ENCODE data around the gene GRIN1. TPM values are rescaled to one million over a fixed set of nuclear protein-coding genes. Genes with fewer than 3 reads are reported as not detected.
A peak's percentile ranks its signal among the peaks of the same experiment; 100 is the strongest.

The GRIN1 gene
- total RNA-seq, 1 experiment from 2014 or later: not detected

DNA sequence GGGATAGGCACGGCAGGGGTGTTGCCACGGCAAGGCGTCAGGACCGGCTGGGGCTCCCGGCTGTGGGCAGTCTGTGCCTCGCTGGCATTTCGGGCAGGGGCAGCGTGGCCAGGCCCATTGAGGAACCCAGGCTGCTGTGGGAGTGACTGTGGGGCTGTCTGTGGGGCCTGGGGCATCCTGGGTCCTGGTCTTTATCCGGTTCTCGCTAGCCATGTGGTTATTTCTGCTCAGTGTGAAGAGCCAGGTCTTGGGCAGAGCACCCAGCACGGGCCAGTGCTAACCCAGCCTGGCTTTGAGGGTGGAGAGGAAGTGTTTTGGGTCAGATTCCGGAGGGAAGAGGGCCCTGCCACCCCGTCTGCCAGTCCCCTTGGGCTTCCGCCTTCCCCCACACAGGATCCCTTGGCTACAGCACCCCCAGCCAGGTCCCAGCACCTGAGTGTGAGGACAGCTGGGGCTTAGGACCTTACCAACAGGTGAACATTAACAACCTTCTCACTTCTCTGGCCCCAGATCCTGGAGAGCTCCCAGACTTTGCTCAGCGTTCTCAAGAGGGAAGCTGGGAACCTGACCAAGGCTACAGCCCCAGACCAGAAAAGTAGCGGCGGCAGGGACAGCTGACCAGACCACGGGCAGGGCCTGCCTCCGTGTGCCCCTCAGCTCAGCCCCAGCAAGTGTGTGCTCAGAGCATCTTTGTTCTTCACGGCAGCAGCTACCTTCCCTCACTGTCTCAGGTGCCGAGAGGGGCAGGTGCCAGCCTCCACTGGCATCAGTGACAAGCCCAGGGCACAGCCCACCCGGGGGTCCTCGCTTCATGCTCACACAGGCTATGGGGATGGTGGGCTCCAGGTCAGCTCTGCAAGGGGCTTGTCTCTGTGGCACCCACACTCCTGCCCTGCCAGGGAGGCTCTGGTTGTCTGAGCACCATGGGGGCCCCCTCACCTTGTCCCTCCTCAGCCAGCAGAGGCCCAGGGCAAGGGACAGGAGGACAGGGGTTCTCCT, 50.6 kb downstream of the GRIN1 start:
- DNase-seq (ENCODE audit: low read depth): no peak

DNA sequence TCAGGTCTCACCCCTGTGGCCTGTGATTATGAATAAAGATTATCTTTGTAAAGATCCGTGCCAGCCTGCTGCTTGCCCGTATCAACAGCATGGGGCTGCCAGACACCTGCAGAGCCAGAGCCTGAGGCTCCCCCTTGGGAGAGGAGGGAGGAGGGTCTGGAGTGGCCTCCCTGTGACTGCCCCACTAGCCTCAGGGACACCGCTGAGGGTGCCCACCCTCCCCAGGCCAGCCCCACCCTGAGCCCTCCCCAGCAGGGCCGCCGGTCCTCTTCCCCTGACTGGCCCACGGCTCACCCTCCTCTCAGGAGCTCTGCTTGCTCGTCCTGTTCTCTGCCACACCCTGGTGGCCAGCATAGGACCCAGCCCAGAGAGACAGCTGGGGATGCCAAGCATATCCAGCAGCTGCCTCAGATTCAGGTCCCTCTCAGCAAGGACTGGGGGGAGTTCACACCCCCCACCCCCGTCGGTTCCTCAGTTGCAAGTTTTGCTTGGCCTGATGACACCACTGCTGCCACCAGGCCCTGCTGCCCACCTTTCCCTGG, 51.4 kb downstream of the GRIN1 start:
- no peak for DNase-seq (ENCODE audit: low read depth)

DNA sequence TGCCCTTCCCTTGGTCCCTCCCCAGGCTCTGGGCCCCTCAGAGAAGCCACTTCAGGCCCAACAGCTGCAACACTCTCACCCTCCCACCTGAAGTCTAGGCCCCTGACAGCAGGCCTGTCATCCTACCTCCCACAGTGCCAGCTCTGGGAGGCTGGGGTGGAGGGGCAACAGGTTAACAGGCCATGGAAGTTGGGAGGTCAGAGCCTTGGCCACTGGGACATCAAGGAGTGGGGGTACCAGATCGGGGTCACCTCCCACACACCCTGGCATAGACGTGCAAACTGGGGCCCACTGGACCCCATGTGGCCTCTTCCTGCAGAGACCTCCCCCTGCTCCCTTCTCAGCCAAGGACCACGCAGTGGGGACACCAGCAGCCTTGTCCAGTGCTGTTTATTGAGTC, 52.3 kb downstream of the GRIN1 start:
- no peak for DNase-seq (ENCODE audit: low read depth)

DNA sequence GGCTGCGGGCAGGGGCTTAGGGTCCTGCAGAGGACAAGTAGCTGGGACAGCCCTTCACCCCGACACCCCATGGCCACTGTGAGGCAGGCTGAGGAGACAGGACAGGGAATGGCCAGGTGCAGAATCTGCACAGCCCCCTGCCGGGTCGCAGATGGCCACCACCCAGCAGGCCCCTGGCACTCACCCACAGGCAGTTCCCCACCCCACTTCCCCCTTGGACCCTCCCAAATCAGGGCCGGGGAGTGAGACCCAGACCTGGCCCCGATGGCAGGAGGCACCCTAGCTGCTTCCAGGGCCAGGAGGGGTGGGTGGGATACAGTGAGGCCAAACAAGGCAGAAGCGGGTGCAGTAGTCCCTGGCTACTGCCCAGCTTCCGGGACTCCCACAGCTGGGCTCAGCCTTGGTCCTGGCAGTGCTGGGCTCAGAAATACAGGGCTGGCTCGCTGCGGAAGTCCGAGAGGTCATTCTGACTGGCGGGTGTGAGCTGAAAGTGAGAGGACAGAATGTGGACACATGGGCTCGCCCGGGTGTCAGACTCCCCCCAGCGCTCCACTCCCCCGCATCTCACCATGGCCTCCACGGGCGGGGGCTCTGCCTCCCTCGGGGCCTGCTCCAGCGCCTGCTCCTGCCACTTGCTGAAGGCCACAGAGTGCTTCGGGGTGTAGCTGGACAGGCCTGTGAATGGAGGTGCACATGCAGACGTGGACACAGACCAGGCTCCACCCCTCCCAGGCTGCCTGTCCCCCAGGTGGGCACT, 52.9 kb downstream of the GRIN1 start:
- no peak for DNase-seq (ENCODE audit: low read depth)

DNA sequence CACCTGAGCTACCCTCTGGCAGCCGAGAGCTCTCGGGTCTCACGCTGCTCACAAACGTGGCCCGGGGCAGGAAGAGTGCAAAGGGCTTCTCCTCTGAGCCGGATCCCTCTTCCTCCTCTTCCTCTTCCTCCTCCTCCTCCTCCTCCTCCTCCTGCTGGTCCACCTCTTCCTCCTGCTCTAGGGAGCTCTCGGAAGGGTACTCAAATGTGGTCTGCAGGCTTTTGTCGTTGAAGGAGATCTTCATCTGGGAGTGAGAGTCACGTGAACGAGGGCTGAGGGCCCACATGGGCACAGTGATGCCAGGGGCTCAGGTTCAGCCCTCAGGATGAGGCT, 53.5 kb downstream of the GRIN1 start:
- no peak for DNase-seq (ENCODE audit: low read depth)

DNA sequence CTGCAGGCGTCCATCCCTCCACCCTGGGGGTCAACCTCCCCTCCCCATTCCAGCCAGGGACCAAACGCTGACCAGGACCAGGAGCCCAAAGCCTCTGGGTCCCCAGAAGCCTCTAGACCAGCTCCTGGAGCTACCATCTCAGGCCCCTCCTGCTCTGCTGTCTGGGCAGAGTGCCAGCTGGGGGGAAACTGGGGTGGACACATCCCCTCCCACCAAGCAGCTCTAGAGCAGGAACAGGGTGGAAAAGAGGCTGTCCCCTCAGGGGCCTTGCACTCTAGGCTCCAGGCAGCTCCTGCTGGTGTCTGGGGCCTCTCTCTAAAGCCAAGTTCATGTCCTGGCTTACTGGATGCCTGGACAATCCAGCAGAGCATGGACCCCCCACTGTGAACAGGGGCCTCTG, 53.9 kb downstream of the GRIN1 start:
- DNase-seq (ENCODE audit: low read depth): no peak

DNA sequence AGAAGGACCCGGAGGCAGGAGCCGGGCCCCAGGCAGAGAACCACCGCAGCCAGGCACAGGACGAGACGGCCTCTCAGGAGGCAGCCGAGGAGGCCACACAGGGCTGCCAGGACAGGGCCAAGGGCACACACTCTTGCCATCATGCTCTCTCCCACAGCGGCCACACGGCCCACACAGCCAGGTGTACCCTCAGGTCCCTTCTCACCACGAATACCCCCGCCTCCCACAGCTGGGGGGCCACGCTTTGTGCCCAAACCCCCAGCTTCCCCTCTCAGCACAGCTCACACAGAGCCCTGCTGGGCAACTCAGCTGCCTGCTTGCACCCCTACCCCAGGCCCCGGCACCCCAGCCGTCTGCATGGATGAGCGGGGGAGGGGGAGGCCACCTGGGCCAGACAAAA, 54.8 kb downstream of the GRIN1 start:
- no peak for DNase-seq (ENCODE audit: low read depth)

DNA sequence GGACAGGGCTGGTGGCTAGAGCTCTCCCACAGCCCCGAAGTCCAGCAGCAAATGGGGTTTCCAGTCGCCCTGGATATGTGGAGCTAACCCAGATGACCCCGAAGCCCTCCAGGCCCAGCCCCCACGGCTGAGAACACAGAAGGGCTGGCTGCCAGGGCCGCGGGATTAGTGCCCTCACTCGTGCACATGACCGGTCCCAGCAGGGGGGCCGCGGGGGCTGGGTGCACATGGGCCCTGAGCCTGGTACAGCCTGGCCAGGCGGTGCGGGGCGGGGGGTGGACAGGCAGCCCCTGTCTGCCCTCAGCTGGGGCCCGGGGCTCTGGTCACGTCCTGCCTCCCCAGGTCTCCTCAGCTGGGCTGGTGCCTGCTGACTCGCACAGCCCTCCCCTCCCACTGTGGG, 55.4 kb downstream of the GRIN1 start:
- DNase-seq (ENCODE audit: low read depth): no peak

DNA sequence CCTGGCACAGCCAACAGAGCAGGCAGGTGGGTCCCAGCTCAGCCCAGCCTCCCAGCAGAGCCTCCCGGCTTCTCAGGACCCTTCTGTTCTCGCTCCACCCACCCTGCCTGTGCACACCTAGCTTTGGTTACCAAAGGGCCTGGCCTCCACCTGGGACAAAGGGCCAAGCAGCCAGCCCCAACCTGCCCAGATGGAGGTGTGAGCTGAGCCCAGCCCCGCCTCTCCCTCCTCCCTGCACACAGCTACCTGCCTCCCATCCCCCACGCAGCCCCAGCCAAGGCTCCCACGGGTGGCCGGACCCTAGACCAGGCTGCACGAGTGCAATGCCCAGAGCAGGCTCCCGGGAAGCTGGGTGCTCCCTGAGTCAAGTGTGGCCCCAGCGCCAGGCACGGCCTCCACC, 56.0 kb downstream of the GRIN1 start:
- no peak for DNase-seq (ENCODE audit: low read depth)

DNA sequence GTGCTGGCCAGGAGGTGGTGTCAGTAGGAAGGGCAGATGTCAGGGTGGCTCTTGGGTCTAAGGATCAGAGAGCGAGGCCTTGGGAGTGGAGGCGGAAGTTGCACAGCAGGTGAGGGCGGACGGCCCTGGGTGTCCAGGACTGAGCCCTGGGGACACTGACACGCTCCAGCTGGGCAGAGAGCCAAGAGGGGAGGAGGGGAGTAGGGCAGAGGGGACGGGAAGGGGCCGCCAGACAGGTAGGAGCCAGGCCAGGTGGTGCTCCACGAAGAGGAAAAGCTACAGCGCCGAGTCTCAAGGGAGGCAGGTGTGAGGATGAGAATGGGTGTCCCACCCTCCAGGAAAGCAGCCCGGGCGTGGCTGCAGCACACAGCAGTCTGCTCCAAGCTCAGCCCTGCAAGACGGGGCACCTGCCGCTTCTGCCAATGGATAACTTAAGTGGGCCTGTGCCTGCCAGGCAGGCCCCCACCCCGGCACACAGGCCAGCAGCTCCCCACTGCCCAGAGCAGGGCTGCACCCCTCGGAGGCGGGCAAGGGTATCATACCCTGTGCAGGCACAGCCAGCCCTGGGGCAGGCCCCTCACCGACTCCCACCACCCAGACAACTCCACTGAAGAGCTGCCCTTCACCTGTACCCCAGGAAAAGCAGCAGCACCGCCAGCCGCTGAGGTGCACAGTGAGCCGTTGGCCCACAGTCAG, 56.7 kb downstream of the GRIN1 start:
- DNase-seq (ENCODE audit: low read depth): no peak

DNA sequence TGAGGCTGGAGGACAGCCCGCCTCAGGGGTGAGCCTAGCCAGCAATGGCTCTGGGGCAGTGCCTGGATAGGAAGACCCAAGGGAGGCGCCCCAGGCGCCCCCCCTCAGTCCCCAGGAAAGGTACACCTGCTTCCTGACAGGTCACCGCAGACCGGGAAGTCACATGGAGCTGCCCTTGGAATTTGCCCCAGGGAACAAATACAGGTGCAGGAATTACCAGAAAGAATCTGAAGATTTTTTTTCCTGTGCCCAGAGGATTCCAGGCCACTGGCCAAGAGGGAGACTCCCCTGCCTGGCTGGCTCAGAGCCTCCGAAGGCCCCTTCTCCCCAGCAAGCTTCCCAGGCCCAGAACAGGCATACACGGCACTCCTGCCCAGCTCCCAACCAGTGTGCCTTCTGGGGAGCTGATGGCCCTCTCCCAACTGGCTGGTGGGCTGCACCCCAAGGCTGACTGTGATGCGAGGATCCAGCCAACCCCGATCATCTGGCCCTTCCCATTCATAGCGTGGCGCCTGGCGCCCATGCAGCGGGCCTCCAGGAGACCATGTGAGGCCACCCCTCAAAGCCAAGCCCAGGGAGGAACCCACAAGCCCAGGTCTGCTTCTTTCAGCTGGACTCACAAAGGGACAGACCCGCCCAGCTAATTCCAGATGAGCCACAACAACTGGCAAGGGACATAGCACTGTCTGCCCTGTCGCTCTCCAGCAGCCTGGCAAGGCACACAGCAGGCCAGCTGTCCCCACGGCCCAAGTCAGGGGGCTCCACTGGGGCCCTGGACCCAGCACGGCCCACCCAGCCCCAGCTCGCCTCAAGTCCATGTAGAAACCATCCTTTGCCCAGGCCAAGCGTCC, 59.3 kb downstream of the GRIN1 start:
- no peak for DNase-seq (ENCODE audit: low read depth)

DNA sequence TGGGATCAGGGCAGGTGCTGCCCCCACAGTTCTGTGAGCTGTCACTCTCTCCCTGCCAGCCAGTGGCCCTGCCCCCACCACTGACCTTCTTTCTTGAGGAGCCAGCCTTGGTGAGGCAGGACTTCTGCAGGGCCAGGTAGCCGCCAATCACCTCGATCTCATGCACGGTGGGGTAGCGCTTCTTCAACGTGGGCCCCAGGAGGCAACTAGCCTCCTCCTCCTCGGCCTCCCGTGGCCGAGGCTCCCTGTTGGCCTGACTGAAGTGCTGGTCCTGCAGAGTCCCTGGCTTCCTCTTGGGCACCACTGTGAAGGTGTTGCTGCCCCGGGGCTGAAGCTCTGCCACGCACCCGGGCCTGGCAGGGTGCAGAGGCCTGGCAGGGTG, 59.9 kb downstream of the GRIN1 start:
- DNase-seq (ENCODE audit: low read depth): no peak

DNA sequence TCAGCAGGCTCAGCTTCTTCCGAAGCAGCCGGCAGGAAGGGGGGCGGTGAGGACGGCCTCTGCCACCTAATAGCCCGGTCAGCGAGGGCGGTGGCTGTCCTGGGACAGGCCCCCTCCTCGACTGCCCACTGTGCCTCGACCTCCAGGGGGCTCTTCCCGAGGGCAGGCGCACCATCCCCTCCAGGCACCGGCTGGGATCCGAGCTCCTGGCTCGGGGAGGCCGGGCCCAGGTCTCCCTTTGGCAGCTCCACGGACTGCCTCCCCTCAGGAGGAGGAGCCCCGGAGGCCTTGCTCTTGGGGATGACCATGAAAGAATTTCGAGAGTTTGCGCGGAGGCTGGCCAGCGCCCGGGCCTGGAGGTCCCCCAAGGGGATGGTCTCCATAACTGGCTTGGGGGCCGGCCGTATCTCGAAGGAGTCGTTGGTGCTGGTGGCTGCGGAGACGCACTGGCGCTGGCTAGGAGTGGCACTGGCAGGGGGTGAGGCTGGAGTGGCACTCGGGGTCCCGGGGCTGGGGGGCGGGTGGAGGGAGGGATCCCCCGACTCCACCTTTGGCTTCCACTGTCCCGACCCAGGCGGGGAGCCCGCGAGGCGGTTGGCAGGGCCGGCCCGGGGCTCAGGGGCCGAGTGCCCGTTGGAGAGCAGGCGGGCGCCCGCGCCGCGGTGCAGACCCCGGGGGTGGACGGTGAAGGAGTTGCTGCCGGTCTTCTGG, 60.6 kb downstream of the GRIN1 start:
- DNase-seq (ENCODE audit: low read depth): no peak

DNA sequence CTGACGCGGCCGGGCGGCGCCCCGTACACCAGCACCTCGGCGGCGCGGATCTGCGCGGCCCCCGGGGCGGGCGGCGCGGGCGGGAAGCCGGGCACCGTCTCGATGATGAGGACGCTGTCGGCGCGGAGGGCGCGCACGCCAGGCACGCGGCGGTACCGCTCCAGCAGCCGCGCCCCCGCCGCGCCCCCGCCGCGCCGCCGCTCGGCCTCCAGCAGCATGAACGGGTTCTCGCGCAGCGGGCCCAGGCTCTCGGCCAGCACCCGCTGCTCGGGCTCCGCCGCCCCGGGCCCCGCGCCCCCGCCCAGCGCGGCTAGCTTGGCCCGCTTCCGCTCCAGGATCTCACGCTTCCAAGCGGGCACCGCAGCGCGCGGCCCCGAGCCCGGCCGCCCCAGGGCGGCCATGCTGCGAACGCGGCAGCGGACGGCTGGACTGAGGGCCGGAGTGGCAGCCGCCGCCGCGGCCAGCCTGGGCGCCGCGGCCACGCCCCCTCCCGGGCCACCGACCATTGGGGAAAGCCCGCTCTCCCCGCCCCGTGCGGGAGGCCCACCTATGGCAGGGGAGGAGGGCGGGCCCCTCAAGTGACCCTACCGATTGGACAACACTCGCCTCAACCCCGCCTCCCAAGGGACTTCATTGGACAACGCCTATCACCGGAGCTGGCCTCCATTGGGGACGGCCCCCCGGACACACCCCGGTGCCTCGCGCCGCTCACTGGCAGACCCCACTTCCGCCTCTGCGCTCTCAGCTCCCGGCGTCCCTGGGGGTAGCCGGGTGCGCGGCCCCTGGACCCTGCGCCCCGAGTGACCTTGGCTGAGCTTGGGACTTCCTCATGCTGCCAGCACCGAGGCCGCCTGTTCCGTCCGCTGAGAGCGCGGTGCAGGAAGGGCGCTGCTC, 61.6 kb downstream of the GRIN1 start, which contains the start of gene TPRN:
Gene TPRN (minus strand): TSS at position 431 of the 894 bp plus-strand sequence. CDS start 30 bp downstream, at position 401.
- DNase-seq (ENCODE audit: low read depth): peak; percentile 99

DNA sequence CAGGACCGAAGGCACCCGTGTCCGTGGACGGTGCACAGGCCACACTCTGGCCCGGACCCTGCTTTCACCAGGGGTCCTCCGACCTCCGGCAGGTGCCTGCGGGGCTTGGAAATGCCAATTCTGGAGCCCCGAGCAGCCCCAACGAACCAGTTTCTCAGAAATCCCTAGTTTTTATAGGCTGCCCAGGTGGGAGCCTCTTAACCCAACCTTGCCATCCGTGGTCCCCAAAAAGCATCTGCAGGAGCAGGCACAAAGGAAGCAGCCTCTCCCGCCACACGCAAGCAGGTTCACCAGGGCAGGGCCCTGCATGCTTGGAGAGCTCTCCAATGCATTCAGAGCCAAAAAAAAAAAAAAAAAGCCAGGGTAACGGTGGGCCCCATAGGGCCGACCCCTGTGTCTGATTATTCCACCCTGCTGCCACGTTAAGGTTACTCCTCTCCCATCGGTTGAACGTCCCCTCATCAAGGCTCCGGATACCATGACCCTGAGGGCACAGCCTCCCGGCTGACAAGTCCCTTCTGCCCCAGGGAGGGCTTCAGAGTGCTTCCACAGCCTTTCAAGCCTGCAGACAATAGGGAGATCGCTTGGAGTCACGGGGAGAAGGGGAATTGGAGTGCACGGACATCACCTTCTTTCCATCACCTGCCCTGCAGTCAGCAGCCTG, 62.4 kb downstream of the GRIN1 start:
- DNase-seq (ENCODE audit: low read depth): no peak

DNA sequence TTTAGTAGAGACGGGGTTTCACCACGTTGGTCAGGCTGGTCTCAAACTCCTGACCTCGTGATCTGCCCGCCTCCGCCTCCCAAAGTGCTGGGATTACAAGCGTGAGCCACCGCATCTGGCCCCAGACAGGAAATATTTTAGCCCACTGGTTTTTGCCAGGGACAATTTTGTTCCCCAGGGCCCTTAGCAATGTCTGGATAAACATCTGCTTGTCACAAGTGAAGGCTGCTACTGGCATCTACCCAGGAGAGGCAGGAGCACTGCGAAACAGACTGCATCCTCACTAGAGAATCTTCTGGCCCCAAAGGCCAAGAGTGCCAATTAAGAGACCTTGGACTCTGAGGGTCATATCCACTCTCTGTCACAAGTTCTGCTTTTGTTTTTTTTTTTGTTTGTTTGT, 64.0 kb downstream of the GRIN1 start:
- no peak for DNase-seq (ENCODE audit: low read depth)

DNA sequence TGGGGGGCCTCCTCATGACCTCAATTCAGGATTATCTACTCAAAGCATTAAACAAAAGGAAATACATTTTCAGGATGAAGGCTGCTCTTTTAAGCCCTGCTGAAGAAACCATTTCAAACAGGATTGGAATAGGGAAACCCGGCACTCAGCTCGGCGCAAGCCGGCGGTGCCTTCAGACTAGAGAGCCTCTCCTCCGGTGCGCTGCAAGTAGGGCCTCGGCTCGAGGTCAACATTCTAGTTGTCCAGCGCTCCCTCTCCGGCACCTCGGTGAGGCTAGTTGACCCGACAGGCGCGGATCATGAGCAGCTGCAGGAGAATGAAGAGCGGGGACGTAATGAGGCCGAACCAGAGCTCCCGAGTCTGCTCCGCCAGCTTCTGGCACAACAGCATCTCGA, 65.8 kb downstream of the GRIN1 start:
- no peak for DNase-seq (ENCODE audit: low read depth)

All from HT1080 (cell line).